Epithelial cell of prostate (primary cell): ENCODE data around the gene TMSB4X.
"Not testable (repeated sequence)": the region's sequence is repeated elsewhere in the genome, so short reads cannot be mapped to it uniquely, and the experiment has no call there.

ENCODE experiments used
- DNase-seq: peaks from one replicate; pipeline ENCODE4 v3.0.0-alpha.2; 2011; ENCODE audit warnings: low read depth, low spot score
- H3K27ac ChIP-seq: fragments of 450-650 bp; 2 replicates; pipeline ENCODE4 v1.5.1; 2017; ENCODE audit warnings: mild to moderate bottlenecking

Gene TMSB4X

DNA sequence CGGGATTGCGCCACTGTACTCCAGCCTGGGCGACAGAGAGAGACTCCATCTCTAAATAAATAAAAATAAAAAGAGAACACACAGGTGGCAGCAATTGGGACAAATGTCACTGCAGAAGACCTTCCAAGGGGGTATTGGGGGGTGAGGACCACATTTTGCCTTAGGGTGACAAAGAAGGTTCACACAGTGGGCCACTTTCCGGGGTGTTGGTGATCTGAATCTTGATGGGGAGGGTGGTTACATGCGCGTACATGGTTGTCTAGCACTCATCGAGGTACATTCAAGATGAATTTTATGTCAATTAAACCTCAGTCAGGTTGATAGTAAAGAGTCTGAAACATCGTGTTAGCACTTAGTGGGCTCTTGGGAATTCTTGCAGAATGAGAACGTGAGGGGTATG is 20.5 kb upstream of the TMSB4X start:
- no peak overlapping the region for H3K27ac ChIP-seq
- DNase-seq = no peak

DNA sequence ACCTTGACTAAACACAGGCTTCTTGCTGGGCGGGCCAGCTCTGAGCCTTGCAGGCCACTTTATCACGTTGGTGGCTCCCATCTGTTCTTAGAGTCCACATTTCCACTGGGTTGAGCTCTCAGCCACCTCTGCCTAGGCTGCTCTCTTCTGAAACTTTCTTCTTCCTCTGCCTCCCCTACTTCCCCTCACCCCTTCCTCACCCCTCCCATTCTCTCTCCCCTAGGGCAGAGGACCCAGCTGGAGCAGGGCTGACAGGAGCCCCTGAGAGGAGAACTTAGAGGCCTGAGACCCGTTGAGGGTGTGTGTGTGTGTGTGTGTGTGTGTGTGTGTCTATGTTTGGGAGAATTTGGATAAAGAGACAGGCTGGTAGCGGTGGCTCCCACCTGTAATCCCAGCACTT is 19.9 kb upstream of the TMSB4X start:
- no peak for DNase-seq
- no peak overlapping the region for H3K27ac ChIP-seq

DNA sequence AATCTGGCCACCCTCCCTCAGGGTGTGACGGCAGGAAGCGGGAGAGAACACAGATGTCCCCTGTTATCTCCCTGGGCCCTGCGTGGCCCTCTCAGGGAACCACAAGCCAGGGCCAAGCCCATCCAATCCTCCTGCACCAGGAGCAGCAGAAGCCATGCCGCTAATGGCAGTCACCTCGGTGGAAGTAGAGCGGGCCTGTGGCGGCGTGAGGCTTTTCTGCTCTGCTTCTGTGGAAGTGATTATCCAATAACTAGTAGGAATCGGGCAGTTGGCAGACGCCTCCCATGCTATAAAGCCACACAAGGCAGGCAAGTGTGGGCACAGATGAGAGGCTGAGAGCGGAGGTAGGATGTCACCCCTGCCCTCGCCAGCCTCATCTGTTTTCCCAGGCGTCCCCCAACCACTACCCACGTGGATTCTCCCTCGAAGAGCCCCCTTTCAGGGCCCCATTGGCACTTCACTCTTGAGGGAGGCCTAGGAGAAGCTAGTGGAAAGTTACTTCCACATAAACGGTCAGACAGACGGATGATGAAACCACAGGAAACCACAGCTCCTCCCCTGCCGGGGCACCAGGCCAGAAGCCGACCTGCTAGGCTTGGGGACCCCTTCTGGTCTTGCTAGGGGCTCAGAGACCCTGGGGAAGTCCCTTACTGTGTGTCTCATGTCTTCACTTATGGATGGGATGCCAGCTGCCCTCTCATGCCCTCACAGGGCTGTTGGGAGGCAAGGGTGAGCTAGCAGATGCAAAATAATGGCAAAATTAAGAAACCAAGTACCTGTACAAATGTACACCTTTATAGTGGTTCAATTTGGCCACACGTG is 18.8 kb upstream of the TMSB4X start:
- peak overlapping the region; percentile 95 for H3K27ac ChIP-seq
- no peak for DNase-seq

DNA sequence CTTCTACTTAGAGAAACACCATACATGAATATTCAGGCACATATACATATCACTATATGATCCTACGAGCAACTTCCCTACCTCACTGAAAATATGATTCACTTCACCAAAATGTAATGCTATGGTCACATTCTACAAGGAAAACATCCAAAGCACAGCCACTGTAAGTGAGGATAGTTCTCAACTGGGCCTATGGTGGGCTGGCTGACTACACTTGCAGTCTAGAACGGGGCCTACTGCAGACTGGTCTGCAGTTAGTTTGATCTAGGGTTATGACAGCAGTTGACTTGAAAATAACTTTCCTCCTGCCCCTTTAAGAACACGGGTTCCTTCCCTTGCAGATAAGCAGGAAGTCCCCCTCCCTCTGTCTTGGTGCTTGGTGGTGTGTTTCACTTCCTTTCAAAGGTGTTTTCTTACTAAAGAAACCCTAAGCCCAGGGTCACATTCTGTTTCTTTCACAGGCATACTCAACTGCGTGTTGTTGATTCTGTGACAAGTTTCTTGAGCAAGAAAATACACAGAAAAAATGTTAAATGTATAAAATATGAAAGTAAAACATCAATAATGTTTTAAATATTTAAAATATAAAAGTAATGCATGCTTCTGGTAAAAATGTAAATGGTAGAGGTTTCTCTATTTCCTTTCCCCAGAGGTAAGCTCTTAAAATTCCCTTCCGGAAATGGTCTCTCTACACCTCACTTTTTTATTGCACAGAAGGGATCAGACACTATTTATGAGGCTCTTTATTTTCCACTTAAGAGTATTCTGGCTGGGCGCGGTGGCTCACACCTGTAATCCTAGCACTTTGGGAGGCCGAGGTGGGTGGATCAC is 18.0 kb upstream of the TMSB4X start:
- DNase-seq = no peak
- H3K27ac ChIP-seq = peak overlapping the region; percentile 95

DNA sequence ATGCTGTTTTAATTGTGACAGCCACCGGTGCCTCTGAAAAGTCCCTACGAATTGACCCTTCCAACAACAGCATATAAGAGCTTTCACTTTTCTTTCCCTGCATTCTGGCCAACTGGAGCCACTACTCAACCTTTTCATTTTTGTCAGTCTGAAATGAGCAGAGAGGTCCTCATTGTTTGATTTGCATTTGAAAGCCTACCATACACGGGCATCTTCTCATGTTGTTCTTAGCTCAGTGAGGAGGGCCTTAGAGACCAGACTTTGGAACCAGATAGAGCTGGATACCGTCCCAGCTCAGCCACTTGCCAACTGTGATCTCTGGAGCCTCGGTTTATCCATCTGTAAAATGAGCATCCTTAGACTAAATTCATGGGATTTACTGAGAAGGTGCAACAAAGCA is 16.9 kb upstream of the TMSB4X start:
- no peak for DNase-seq
- no peak overlapping the region for H3K27ac ChIP-seq

DNA sequence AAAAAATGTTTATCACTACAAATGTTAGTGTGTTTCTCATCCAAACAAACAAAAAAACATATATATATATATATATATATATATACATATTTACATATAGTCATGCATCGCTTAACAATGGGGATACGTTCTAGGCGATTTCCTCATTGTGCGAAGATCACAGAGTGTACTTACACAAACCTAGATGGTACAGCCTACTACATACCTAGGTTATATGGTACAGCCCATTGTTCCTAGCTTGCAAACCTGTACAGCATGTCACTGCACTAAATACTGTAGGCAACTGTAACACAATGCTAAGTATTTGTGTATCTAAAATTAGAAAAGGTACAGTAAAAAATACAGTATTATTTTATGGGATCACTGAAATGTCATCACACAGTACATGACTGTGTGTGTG is 16.4 kb upstream of the TMSB4X start:
- no peak overlapping the region for H3K27ac ChIP-seq
- DNase-seq = no peak

DNA sequence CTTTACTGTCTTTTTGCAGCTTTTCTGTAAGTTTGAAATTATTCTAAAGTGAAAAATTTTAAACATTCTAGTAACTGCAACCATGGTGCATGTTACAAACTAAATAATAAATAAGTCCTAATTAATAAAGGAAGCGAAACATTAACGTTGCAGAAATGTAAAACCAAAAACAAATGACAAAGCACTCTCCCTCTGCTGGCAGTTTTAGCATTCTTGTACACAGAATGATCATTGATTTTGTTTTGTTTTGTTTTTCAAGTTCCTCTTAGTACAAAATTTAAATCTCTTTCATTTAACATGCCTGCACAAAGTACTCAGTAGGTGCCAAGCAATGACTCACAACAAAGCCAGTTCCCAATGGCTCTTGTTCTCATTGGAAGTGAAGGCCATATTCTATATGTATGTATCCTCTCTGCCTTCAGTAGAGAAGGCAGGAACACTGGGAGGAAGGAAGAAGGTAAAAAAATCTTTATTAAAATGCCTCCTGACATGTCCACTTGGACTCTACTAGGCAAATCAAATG is 13.7 kb upstream of the TMSB4X start:
- peak overlapping the region; percentile 38 for H3K27ac ChIP-seq
- DNase-seq = no peak

DNA sequence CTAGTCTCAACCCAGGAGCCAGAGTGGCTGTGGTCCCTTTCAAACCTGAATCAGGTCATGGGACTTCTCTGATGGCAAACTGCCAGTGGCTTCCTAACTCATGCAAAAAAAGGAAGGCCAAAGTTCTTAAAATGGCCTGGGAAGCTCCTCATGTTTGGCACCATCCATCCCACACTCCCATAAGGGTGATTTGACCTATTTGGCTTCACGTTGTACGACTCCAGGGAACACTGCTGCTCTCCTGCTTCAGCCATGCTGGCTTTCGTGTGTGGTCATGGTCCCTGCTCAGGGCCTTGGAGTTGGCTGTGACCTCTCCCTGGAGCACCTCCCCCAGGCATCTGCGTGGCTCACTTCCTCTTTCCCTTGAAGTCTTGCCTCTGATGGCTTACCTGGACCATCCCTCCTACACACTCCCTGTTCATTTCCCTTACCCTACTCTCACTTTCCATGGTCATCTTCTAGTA is 12.8 kb upstream of the TMSB4X start:
- no peak overlapping the region for H3K27ac ChIP-seq
- DNase-seq = no peak

DNA sequence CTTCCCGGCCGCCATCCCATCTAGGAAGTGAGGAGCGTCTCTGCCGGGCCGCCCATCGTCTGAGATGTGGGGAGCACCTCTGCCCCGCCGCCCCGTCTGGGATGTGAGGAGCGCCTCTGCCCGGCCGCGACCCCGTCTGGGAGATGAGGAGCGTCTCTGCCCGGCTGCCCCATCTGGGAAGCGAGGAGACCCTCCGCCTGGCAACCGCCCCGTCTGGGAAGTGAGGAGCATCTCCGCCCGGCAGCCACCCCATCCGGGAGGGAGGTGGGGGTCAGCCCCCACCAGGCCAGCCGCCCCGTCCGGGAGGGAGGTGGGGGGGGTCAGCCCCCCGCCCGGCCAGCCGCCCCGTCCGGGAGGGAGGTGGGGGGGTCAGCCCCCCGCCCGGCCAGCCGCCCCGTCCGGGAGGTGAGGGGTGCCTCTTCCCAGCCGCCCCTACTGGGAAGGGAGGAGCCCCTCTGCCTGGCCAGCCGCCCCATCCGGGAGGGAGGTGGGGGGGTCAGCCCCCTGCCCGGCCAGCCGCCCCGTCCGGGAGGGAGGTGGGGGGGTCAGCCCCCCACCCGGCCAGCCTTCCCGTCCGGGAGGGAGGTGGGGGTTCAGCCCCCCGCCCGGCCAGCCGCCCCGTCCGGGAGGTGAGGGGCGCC is 11.6 kb upstream of the TMSB4X start:
- DNase-seq, H3K27ac ChIP-seq: not testable (repeated sequence)

DNA sequence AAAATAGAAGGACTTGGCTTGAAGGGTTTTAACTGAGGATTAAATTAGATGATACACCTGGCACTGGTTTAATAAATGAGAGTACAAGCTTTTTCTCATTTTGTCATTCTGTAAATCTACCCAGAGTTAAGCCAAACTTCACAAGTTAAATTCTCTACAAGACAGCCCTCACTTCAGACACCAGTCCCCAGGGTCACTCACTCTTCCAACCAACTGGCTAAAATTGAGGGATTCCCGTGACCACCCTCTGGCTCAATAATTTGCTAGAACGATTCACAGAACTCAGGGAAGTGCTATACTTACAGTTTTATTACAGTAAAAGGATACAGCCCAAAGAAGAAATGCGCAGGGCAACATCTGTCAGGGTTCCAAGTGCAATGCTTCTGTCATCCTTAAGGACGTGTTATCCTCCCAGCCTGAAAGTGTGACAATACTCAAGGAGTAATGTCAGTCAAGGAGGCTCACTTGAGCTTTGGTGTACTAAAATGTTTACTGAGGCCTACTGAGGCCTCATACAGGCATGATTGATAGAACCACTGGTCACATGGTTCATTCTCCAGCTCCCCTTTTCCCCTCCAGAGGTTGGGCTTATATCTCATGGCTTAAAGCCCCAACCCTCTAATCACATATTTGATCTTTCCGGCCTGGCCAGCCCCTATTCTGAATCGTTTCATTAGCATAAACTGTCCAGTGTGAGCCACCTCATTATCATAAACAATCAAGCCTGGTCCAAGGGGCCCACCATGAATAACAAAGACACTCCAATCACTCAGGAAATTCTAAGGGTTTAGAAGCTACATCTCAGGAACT is 9.6 kb upstream of the TMSB4X start:
- DNase-seq = no peak
- H3K27ac ChIP-seq = no peak overlapping the region

DNA sequence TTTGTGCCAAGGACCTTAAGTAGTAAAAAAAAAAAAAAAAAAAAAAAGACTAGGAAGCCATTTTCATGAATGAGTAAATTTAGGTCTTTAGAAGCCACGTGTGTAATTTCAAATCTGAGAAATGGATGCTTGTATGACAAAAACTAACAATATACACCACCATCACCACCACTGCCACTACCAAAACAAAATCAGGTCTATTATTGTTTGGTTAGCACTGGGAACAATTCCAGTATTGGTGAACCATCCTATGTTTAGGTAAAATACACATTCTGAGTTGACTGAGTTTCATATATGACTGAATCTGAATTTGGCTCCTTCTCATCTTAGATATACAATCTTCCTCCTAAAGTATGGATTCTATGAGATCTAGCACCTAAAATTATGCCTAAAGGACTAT is 8.8 kb upstream of the TMSB4X start:
- DNase-seq = no peak
- no peak overlapping the region for H3K27ac ChIP-seq

DNA sequence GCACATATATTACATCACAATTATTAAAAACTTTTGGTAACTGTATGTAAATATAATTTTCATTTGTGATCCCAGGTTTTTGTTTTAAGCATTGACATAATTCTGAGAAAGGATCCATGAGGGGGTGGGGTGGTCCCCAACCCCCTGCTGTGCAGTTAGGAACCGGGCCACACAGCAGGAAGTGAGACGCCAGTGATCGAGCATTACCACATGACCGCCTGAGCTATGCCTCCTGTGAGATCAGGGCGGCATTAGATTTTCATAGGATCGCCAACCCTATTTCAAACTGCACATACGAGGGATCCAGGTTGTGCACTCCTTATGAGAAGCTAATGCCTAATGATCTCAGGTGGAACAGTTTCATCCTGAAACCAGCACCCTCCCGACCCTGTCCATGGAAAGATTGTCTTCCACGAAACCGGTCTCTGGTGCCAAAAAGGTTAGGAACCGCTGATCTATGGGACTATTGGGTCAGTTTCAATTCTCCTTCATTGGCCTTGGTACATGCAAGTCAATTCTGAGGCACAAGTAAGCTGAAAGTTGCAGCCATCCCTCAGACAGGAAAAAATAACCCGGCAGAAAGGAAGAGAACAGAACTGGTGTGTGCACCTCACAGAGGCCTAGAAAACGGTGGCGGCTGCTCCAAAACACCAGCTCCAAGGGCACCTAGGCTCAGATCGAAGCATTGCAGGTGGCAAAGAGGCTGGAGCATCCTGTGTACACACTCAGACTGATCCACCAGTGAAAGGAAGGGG is 7.0 kb upstream of the TMSB4X start:
- H3K27ac ChIP-seq = no peak overlapping the region
- DNase-seq = no peak

DNA sequence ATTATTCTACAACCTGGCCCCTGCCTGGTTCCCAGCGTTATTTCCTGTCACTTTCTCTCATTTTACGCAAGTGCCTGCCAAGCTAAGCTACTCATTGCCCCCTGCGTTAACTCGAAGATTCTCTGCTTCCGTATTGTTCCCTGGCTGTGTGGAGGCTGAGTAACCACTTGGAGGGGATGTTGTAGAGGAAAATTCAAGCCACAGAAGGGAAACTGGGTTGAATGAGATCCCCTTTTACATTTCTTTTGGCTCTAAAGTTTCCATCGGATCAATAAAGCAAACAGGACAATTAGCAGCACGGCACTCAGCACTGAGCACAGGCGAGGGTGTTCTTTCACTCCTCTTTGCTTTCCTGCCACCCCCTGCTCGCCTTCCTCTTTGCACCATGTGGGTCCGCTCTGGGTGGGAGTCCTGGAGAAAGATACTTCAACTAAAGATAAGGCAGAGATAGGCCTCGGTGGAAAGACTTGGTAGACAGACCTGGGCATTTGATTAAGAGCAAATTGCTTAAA is 4.2 kb upstream of the TMSB4X start:
- DNase-seq = no peak
- no peak overlapping the region for H3K27ac ChIP-seq

DNA sequence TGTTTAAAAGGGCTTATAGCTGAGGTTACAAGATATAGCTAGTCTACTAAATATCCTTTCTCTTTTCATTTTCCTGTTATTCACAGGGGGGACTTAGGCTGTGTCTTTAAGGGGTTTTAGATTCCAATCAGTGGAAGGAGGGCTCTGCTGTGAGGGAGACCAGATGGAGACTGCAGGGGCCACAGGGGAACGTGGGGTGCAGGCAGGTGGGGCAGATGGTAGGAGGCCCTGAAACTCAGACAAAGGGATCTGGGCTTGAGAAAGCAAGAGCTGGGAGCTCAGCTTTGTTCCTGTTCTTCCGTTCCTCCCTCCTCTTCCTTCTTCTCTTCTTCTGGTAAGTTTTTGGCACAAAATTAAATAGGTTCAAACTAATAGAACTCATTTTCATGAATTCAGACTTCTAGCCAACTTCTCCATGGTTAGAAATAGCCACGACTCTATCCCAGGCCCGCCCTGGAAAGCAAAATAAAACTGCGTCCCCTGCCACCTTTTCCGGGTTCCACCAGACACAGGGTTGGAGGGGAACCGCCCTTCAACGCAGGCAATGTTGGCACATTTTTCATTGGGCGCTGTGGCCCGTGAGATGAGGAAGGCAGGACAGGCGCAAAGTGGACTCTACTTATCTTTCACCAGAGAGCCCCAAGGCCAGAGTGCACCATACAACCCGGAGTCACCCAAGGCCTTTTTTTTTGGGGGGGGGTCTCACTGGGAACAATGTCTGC is 3.5 kb upstream of the TMSB4X start:
- no peak overlapping the region for H3K27ac ChIP-seq
- DNase-seq = no peak

DNA sequence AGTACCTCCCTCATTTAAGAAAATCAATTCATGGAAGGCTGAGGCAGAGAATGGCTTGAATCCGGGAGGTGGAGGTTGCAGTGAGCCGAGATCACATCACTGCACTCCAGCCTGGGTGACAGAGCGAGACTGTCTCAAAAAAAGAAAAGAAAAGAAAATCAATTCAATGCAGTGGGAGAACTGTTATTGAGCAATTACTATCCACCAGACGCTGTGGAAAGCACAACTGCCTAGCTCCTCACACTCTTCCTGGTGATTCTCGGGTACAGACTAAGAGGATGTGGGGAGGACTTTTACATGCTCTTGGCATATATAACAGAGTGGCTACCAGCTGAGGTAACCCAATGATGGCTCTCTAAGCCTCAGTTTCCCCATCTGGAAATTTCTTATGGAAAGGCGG is 2.7 kb upstream of the TMSB4X start:
- DNase-seq = no peak
- H3K27ac ChIP-seq = no peak overlapping the region

DNA sequence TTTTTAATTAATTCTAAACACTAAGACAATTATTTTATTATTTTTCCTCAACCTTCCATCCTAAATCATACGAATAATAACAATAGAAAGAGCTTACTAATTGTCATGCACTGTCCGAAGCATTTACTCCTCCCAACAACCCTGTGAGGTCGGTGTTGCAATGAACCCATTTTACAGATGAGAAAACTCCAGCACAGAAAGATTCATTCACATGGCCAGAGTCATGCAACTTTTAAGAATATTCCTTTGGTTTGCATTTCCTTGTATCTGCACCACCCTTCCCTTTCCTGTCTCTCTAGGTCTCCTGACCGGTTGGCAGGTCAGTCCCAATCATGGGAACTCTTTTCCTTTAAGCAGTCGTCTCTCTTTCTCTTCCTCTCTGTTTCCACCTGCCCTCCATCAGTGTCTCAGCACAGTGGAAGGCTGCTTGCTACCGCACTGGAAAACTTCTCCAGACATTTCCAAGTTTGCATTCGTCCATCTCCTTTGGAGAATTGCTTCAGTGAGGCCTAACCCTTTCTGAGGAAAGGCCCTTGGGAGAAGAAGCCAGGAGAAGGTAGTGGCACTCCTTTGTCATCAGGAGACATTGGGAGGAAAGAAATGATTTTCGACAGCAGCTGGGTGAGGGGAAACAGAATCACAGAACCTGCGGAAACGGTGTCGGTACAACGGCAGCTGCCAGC is 1.9 kb upstream of the TMSB4X start:
- no peak overlapping the region for H3K27ac ChIP-seq

DNA sequence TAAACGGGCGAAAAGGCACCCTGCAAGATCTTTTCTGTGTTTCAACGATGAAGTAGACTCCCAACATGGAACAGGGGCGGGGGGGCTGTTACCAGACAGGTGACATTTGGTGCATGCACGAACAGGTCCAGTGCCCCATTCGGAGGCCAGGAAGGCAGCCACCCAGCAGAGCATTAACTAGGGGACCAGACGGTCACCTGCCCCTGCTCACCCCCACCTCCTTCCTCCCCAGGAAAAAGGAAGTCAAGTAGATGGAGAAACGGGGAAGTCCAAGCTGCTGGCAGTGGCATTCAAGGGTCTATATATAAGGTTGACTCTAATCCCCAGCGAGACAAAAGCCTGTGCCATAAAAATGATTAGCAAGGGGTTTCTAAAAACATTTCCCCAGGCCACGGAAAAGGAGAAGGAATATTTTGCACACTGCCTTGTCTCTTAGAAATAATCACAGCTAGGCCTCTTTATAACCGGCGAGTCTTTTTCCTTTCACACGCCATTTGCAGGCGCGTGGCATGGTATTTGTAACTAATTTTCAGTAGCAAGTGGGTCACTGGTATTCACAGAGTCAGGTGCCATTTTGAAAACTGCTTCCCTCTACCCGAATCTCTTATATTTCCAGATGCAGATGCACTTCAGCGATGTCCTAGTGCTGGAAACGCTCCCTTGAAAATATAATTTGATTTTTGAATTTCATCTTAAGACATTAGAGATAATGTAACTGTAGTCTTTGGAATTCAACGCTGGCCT is 1.2 kb upstream of the TMSB4X start:
- peak overlapping the region; percentile 95 for H3K27ac ChIP-seq
- no peak for DNase-seq

More for the DNA sequence above, 1.9 kb upstream of the TMSB4X start:
- DNase-seq = no peak
